Natural killer cell treated with Interleukin-12 subunit alpha and Interleukin-12 subunit beta and Interleukin-15 and Interleukin-18, amount 100 ng/mL, for 72 hours (primary cell): Measurements from ENCODE around the gene UBQLN3. TPM values are rescaled to one million over a fixed set of nuclear protein-coding genes. Genes with fewer than 3 reads are reported as not detected.

ENCODE experiments used
- ATAC-seq, 2 donors: fragments of 150-1000 bp; cut with Tn5 transposase in 1 of 2; sonication (Bioruptor Pico), chemical (Tn5 transposase) in 1 of 2; 2 replicates each; pipeline ENCODE4 v1.10.0; 2021
- DNase-seq: peaks from one replicate; pipeline ENCODE4 v3.0.0; 2022; ENCODE audit warnings: low spot score
- H3K27ac Mint-ChIP-seq, 2 donors: 1 replicate in 1 of 2; 2 replicates in 1 of 2; pipeline ENCODE4 v1.8.0; 2022; ENCODE audit warnings: mixed read lengths in 2 of 2, mild to moderate bottlenecking in 1 of 2, moderate library complexity in 1 of 2
- H3K27me3 Mint-ChIP-seq, 2 donors: 1 replicate in 1 of 2; 2 replicates in 1 of 2; pipeline ENCODE4 v1.8.0; 2022; ENCODE audit warnings: mixed read lengths in 2 of 2
- H3K36me3 Mint-ChIP-seq: one replicate; pipeline ENCODE4 v1.8.0; 2022; ENCODE audit warnings: mixed read lengths
- H3K4me1 Mint-ChIP-seq, 2 donors: 1 replicate in 1 of 2; 2 replicates in 1 of 2; pipeline ENCODE4 v1.8.0; 2022; ENCODE audit warnings: low read depth in 2 of 2, mixed read lengths in 2 of 2, mild to moderate bottlenecking in 1 of 2
- H3K4me3 Mint-ChIP-seq: one replicate; pipeline ENCODE4 v1.8.0; 2022; ENCODE audit warnings: mixed read lengths
- H3K9me3 Mint-ChIP-seq: 2 replicates; pipeline ENCODE4 v1.8.0; 2022; ENCODE audit warnings: mixed read lengths
- total RNA-seq, 2 donors: library from RNA; stranded (reverse); gene quantifications; one replicate each; pipeline ENCODE4 v1.2.3, GENCODE V29; 2022

UBQLN3 gene
- total RNA-seq, 2 donors from 2014 or later, result not detected

- Mint-ChIP-seq H3K27ac (no peak overlapping the region), H3K9me3 (no peaks in the 10 kb centered on the region)
- no peak for ATAC-seq
Observed at GRCh38 chr11:5524756-5525155, 15.0 kb upstream of the UBQLN3 start.

GRCh38 chr11:5522308-5522707, 12.6 kb upstream of the UBQLN3 start:
- no peaks in the 10 kb centered on the region for H3K36me3 Mint-ChIP-seq

More at GRCh38 chr11:5524756-5525155, 15.0 kb upstream of the UBQLN3 start:
- no peak for DNase-seq
- H3K4me3 Mint-ChIP-seq, result no peak overlapping the region
- H3K36me3 Mint-ChIP-seq, result no peaks in the 10 kb centered on the region
- H3K27me3 Mint-ChIP-seq, result peaks cover 5 to 9% of the 10 kb centered on the region in 2 donors
- no peaks in the 10 kb centered on the region for H3K4me1 Mint-ChIP-seq

DNA sequence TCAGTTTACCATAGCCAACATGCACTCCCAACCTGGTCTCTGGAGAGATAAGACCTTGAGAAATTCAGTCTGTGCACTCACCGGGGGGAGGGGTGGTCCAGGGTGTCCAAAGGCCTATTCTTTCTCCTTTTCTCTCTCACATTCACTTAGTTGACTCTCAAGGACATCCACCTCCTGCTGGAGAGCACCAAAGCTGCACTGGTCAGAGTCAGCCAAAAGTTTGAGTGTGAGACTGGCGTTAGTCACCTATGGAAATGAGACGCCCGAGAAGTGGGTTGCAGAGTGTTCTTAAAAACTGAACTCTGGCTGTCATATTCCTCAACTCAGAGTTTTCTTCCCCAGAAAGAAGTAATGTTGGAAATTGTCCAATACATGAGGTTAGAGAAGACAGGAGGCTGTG, 11.8 kb upstream of the UBQLN3 start:
- no peaks in the 10 kb centered on the region for H3K9me3 Mint-ChIP-seq
- ATAC-seq, result no peak
- no peak for DNase-seq
- H3K27me3 Mint-ChIP-seq, result peaks cover 0 to 9% of the 10 kb centered on the region in 2 donors
- no peak overlapping the region for H3K4me3 Mint-ChIP-seq
- no peaks in the 10 kb centered on the region for H3K4me1 Mint-ChIP-seq
- no peaks in the 10 kb centered on the region for H3K36me3 Mint-ChIP-seq
- H3K27ac Mint-ChIP-seq, result no peak overlapping the region

More at GRCh38 chr11:5522308-5522707, 12.6 kb upstream of the UBQLN3 start:
- no peak for ATAC-seq
- DNase-seq, result no peak
- H3K27me3 Mint-ChIP-seq, result peaks cover 0 to 9% of the 10 kb centered on the region in 2 donors
- H3K27ac Mint-ChIP-seq, result no peak overlapping the region
- H3K9me3 Mint-ChIP-seq, result no peaks in the 10 kb centered on the region
- H3K4me3 Mint-ChIP-seq, result no peak overlapping the region
- H3K4me1 Mint-ChIP-seq, result no peaks in the 10 kb centered on the region

DNA sequence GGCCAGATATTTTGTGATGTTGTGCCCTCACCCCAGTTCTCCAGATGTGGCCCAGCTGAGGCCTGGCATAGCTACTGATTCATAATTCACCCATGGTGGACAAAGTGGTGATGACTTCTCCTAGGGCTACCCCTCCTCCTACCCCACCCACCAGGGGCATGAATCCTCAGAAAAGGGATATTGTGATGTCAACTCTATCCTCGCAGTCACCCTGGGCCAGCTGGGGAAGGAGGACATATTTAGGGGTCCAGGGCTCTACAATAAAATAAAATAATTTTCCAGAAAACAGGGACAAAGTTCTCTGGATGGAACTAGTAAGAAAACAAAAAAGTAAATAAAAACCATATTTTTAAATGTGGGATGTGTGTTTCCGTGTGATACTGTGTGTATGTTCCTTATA, 6.8 kb upstream of the UBQLN3 start, which contains the start of gene UBQLNL:
UBQLNL (minus strand) TSS at position 101 of the 400 bp plus-strand sequence. CDS start 258 bp downstream, outside the sequence.
- Mint-ChIP-seq H3K36me3 (no peaks in the 10 kb centered on the region), H3K9me3 (no peaks in the 10 kb centered on the region), H3K4me1 (no peaks in the 10 kb centered on the region), H3K4me3 (no peak within 1 kb of the TSS), H3K27me3 (peaks cover 4 to 7% of the 10 kb centered on the region in 2 donors), H3K27ac (no peak within 1 kb of the TSS)
- DNase-seq, result no peak
- ATAC-seq, result no peak

- Mint-ChIP-seq H3K4me1 (no peaks in the 10 kb centered on the region), H3K36me3 (no peaks in the 10 kb centered on the region), H3K4me3 (no peak overlapping the region), H3K27me3 (peaks cover 11 to 20% of the 10 kb centered on the region in 2 donors), H3K27ac (no peak overlapping the region), H3K9me3 (no peaks in the 10 kb centered on the region)
- no peak for ATAC-seq
- DNase-seq, result no peak
Observed at GRCh38 chr11:5514841-5515240, 5.1 kb upstream of the UBQLN3 start.

DNA sequence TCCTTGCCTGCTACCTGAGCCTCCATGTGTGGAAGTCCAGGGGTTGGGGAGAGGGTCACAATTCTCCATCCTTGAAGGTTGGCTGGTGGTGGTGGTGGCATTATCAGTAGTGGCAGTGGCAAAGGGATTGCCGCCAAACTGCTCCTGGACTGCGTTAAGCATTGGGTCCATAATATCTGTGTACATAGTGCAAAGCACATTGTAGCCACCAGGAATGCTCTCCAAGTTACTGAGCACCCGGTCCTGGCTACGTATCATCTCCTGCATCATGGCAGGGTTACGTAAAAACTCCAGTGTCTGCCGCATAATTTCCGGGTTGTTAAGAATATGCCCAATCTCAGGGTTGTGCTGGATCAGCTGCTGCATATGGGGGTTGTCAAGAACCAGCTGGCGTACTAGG, 1.2 kb downstream of the UBQLN3 start:
- DNase-seq (no peak), ATAC-seq (no peak)
- H3K27ac Mint-ChIP-seq, result no peak overlapping the region
- H3K4me3 Mint-ChIP-seq, result no peak overlapping the region
- peaks cover 9 to 28% of the 10 kb centered on the region in 2 donors for H3K27me3 Mint-ChIP-seq
- no peaks in the 10 kb centered on the region for H3K4me1 Mint-ChIP-seq
- H3K9me3 Mint-ChIP-seq, result no peaks in the 10 kb centered on the region
- H3K36me3 Mint-ChIP-seq, result no peaks in the 10 kb centered on the region

- no peaks in the 10 kb centered on the region for H3K9me3 Mint-ChIP-seq
- H3K27ac Mint-ChIP-seq, result no peak overlapping the region
- H3K27me3 Mint-ChIP-seq, result peaks cover 9 to 23% of the 10 kb centered on the region in 2 donors
- DNase-seq, result no peak
- no peak for ATAC-seq
- no peaks in the 10 kb centered on the region for H3K36me3 Mint-ChIP-seq
- H3K4me1 Mint-ChIP-seq, result no peaks in the 10 kb centered on the region
- H3K4me3 Mint-ChIP-seq, result no peak overlapping the region
Observed at GRCh38 chr11:5507933-5508305, 1.8 kb downstream of the UBQLN3 start.

GRCh38 chr11:5507177-5507932, 2.4 kb downstream of the UBQLN3 start:
- Mint-ChIP-seq H3K36me3 (no peaks in the 10 kb centered on the region), H3K9me3 (no peaks in the 10 kb centered on the region)

DNA sequence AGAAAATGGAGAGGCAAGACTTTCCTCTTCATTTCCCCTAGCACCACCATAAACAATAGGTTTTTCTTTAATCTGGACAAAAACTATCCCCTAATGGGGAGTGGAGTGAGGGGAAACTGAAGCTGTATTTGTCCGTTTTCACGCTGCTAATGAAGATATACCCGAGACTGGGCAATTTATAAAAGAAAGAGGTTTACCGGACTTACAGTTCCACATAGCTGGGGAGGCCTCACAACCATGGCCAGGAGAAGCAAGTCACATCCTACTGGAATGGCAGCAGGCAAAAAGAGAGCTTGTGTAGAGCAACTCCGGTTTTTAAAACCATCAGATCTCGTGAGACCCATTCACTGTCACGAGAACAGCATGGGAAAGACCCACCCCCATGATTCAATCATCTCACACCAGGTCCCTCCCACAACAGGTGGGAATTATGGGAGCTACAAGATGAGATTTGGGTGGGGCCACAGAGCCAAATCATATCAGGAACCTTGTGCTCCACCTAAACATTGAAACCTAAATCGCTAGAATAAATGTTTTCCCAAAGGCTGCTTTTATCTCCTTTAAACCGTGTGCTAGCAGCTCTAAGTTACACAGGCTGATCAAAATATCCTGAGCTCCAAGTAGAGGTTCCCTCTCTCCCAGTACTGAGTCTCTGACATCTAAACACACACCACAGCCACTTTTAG, 4.3 kb downstream of the UBQLN3 start:
- no peaks in the 10 kb centered on the region for H3K4me1 Mint-ChIP-seq
- no peak overlapping the region for H3K27ac Mint-ChIP-seq
- no peaks in the 10 kb centered on the region for H3K36me3 Mint-ChIP-seq
- no peak overlapping the region for H3K4me3 Mint-ChIP-seq
- no peak for DNase-seq
- H3K9me3 Mint-ChIP-seq, result no peaks in the 10 kb centered on the region
- H3K27me3 Mint-ChIP-seq, result peaks cover 11 to 28% of the 10 kb centered on the region in 2 donors
- no peak for ATAC-seq

More at GRCh38 chr11:5507177-5507932, 2.4 kb downstream of the UBQLN3 start:
- ATAC-seq, result no peak
- H3K4me1 Mint-ChIP-seq, result no peaks in the 10 kb centered on the region
- peaks cover 12 to 26% of the 10 kb centered on the region in 2 donors for H3K27me3 Mint-ChIP-seq
- H3K4me3 Mint-ChIP-seq, result no peak overlapping the region
- no peak for DNase-seq
- H3K27ac Mint-ChIP-seq, result no peak overlapping the region

DNA sequence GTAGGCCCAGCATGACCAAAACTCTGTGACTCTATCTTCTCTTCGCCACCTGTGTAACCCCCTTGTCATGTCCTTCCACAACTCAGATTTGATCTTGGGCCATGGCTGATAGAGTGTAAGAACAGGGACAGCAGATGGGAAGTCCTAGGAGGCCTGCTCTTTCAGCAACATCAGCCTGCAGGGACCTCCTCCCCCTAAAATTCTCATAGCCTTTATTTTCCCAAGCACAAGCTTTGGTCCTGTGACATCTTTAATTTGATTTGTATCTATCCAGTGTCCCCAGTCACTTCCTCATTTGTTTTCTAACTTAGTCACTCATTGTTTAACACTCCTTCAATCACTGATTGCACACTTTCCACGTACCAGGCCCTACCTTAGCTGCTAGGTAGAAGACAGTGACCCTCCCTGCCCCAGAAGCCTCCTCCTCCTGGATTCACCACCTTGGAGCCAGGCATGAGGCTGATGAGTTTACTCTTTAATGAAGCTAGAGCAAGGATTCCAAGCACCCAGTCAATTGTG, 5.3 kb downstream of the UBQLN3 start:
- H3K27me3 Mint-ChIP-seq, result peaks cover 10 to 24% of the 10 kb centered on the region in 2 donors
- no peaks in the 10 kb centered on the region for H3K36me3 Mint-ChIP-seq
- no peak overlapping the region for H3K27ac Mint-ChIP-seq
- ATAC-seq (no peak), DNase-seq (no peak)
- no peak overlapping the region for H3K4me3 Mint-ChIP-seq
- H3K4me1 Mint-ChIP-seq, result no peaks in the 10 kb centered on the region
- H3K9me3 Mint-ChIP-seq, result no peaks in the 10 kb centered on the region

GRCh38 chr11:5500393-5500801, 9.4 kb downstream of the UBQLN3 start:
- DNase-seq (no peak), ATAC-seq (no peak)
- Mint-ChIP-seq H3K9me3 (no peaks in the 10 kb centered on the region), H3K36me3 (no peaks in the 10 kb centered on the region), H3K27me3 (peaks cover 8 to 24% of the 10 kb centered on the region in 2 donors), H3K27ac (no peak overlapping the region), H3K4me1 (no peaks in the 10 kb centered on the region), H3K4me3 (no peak overlapping the region)

- Mint-ChIP-seq H3K4me3 (no peak overlapping the region), H3K4me1 (no peaks in the 10 kb centered on the region), H3K27ac (no peak overlapping the region), H3K36me3 (no peaks in the 10 kb centered on the region), H3K9me3 (no peaks in the 10 kb centered on the region), H3K27me3 (peaks cover 8 to 28% of the 10 kb centered on the region in 2 donors)
- no peak for ATAC-seq
- no peak for DNase-seq
Observed at GRCh38 chr11:5499671-5500070, 10.1 kb downstream of the UBQLN3 start.

- H3K27ac Mint-ChIP-seq, result no peak overlapping the region
Observed at GRCh38 chr11:5489576-5490357, 20.0 kb downstream of the UBQLN3 start.

More at GRCh38 chr11:5489576-5490357, 20.0 kb downstream of the UBQLN3 start:
- peaks cover 9 to 21% of the 10 kb centered on the region in 2 donors for H3K27me3 Mint-ChIP-seq
- no peak overlapping the region for H3K4me3 Mint-ChIP-seq
- H3K9me3 Mint-ChIP-seq, result no peaks in the 10 kb centered on the region
- DNase-seq, result no peak
- ATAC-seq, result no peak
- H3K36me3 Mint-ChIP-seq, result no peaks in the 10 kb centered on the region
- H3K4me1 Mint-ChIP-seq, result no peaks in the 10 kb centered on the region
